Testis (tissue), 2 donors: ENCODE results near the gene FRMD6.

Source experiments
- CTCF ChIP-seq, 3 experiments: fragments of 450-650 bp in 2 of 3; fragments of 200-600 bp in 1 of 3; sonication (generic) in 1 of 3; IDR thresholded peaks; one replicate each; pipeline ENCODE4 v1.5.1; 2016 to 2019; ENCODE audit warnings: antibody characterized with exemption in 3 of 3, mild to moderate bottlenecking in 2 of 3, moderate library complexity in 1 of 3
- POLR2A ChIP-seq: fragments of 450-650 bp; IDR thresholded peaks from one replicate; pipeline ENCODE4 v1.6.1; 2017; ENCODE audit warnings: antibody characterized with exemption, mild to moderate bottlenecking, moderate library complexity

GRCh38 chr14:51610771-51611170 is 40.9 kb upstream of the FRMD6 start:
- TF ChIP-seq CTCF (IDR thresholded peaks at IDR 0.05), result no peak
- TF ChIP-seq POLR2A, result no peak
